Activated CD4-positive, alpha-beta T cell treated with anti-CD3 and anti-CD28 coated beads for 48 hours (primary cell): Measurements from ENCODE around the gene NEDD9.

Experiments
- DNase-seq: peaks from one replicate; pipeline ENCODE4 v3.0.0-alpha.2; 2020

Gene NEDD9

DNA sequence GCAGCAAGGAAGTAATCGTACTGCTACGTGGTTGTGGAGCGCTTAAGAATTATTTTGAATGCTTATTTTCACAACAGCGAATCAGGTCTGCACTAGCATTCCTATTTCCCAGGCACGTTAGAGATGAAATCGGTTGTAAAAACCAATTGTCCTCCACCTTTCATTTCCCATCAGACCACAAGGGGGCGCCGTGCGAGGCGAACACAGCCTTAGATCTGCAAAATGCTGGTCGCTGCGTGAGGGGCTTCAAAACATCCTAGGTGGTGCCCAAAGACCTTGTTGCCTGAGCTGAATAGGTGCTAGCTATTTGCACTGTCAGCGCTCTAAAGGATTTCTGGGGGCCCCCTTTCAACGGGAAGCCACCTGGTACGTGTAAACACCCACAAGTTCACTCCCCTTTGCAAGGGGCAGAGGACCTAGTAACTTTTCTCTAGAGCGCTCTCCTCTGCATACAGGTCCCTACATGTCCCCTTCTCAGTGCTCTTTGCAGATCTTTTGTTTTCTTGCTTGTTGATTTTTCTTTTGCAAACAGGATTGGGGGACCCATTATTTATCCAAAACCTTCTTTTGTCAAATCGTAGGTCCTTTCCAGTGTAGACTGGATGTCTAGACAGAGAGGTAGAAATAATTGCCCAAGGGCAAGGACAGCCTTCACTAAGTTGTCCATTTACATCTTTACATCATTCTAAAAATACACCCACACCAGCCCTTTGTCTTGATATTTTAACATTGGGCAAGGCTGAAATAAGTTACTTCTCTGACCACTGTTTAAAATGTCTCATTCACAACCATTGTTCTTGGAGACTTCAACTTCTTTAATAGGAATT, 59.8 kb downstream of the NEDD9 start:
- DNase-seq: peak; percentile 83

DNA sequence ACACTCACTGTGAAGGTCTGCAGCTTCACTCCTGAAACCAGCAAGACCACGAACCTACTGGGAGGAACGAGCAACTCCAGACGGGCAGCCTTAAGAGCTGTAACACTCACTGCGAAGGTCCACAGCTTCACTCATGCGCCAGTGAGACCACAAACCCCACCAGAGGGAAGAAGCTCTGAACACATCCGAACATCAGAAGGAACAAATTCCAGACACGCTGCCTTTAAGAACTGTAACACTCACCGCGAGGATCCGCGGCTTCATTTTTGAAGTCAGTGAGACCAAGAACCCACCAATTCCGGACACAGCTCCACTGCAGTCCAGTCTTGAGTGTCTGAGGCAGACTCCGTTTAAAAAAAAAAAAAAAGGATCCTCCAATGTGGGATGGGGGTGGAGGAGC, 60.5 kb downstream of the NEDD9 start:
- no peak for DNase-seq

DNA sequence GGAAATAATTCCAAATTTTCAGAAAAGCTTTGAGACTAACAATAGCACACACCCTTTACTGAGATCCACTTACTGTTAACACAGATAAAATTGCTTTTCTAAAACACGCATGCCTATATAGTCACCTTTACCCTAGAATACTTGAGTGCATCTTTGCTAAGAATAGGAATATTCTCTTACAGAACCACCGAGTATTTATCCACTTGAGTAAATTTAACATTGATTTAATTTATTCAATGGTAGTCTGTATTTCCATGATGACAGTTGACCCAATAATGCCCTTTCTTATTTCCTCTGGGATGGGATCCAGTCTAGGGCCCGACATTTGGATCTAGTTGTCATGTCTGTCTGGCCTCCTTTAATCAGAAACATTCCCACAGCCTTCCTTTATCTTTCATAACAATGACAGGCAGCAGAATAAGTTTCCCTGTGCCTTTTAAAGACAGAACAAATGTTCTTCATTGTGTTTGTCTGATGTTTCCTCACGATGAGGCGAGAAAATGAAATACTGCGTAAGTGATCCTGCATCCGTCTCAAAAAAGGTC, 64.3 kb downstream of the NEDD9 start:
- DNase-seq: no peak

DNA sequence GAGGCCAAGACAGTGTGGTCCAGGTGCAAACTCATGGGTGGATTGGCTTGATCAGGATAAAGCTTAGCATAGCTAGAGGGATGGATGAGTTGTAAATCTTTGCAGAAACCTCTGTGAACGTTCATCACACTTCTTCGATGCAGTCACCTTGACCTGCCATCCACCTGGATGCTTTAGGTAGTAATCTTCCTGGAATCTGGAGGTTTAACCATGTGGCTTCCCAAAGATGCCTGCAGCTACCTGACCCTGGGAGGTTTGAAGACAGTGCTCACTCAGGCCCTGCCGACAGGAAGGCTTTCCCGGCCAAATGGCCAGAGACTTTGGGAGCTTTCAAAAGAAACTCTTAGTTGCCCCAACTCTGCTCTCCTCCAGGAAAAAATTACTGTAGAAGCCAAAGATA, 65.5 kb downstream of the NEDD9 start:
- DNase-seq: no peak

DNA sequence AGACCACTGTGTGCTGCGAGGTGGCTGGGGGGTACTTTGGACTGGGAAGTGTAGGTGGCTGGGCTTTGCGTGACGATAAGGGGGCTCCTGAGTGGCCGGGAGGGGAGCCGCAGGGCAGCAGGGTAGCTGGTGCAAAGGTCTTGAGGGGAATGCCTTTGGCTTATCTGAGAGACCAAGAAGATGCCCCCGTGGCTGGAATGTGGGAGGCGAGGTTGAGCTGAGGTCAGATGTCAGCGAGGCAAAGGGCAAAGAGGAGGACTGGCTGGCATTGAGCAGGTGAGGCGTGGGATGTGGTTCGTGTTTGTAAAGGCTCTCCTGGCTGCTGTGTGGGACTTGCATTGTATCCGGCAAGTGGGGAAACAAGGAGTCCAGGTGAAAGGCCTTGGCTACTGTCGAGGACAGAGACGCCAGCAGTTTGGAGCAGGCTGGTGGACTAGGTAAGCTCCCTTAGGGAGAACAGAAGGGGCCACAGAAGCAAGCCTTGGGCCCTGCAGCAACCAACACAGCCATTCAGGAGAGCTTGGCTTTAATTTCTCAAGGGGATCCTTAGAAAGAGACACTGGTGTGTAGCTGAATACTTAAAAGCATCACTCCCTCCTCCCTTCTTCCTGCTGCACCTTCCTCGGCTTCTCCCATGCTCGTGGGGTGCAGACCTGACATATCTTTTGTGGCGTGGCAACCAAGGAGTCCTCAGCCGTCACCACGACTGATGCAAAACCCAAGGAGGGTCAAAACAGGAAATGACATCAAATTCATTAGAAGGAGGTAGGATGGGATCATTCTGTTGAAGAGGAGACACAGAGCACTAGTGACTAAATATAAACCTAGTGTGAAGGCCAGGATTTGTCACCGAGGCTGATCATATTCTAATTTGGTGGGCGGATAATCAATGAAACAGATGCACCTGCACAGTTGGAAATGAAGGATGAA, 67.5 kb downstream of the NEDD9 start:
- DNase-seq: no peak

DNA sequence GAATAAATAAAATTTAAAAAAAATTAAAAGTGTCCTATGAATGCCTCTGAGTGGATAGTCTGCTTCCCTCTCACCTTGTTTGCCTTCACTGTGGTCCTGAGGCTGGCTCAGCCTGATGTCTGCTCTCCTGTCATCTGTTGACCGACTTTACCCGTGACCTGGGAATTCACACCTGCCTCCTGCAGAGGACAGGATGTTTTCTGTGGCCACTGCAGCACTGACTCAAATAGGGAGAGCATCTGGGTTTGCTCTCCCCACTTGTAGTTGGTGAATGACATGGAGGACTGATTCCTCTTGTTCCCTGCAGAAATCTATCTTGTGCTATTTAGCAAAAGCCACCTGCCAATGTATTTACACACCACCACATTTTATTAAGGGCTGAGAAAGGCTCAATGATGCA, 68.5 kb downstream of the NEDD9 start:
- no peak for DNase-seq

DNA sequence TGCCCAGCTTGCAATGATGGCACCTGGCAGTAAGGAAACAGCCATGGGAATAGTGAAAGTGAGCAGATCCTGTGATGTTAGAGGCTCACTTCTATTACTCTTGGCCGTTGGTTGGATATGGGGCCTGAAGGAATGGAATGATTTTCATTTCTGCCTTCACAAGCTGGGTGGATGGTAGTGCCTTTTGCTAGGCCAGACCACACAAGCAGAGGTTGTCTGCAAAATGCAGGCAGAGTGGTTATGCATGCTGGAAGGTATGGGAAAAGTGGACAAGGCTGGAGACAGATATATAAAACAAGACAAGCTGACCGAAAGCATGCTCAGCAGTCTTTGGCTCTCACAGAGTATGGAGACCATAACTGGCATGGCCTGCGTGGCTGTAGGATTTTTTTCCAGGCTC, 70.2 kb downstream of the NEDD9 start:
- DNase-seq: no peak

DNA sequence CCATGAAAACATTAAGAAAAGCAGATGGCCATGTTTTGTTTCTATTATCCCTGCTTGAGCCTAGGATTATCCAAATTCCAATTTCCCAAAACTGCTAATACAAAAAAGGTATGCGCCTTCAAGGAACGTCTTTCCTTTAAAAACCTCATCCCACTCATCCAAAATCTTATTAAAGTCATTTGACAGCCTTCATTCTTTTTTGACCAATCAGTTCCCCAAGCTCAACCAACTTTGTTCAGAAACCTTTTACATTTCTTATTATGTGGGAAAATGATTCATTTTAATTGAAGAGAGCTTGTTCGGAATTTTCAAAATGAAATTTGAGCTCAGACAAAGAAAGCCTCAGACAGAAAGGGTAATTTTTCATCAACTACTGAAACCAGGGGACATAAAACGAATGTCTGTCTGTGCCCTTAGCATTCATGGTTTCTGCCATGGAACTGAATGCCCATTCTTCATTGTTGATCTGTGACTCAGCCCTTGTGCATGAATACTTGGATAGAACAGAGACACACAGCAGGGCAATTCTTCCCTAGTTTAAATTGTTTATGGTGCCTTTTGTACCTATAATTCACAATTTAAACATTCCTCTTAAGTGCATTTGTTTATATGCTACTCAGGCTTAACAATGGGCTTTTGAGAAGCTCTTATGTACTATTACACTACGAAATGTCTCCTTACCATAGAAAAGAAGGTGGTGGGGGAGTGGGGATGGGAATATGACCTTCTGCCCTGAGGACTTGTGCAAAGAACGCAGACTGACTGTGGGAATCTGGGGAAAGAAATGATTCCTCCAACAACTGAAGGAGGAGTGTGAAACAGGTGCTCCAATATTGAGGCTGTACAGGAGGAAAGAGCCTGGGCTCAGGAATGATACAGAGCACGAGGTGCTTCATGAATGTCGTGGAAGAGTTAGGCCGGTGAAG, 71.2 kb downstream of the NEDD9 start:
- DNase-seq: no peak

DNA sequence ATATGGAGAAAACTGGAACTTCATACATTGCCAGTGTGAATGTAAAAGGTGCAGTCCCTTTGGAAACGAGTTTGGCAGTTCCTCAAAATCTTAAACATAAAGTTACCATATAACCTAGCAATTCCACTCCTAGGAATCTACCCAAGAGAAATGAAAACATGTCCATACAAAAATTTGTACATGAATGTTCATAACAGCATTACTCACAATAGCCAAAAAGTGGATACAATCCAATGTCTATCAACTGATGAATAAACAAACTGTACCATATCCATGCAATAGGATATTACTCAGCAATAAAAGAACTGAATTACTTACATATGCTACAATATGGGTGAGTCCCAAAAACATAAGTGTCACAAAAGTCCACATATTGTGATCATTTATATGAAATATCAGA, 72.3 kb downstream of the NEDD9 start:
- DNase-seq: no peak

DNA sequence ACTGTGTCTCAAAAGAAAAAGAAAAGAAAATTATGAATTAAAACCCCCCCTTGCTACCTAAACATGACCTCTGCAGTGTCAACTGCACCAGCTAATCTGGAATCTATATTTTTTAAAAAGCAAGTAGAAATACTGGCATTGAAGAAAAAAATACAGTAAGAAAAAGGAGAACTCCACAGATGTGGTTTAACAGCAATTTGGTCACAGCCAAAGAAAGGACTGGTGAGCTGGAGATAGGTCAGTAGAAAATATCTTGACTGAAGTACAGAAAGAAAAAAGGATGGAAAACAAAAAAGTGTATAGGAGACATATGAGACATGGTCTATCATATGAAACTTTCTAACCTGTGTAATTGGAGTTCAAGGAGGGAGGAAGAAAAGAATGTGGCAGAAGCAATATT, 76.9 kb downstream of the NEDD9 start:
- no peak for DNase-seq

DNA sequence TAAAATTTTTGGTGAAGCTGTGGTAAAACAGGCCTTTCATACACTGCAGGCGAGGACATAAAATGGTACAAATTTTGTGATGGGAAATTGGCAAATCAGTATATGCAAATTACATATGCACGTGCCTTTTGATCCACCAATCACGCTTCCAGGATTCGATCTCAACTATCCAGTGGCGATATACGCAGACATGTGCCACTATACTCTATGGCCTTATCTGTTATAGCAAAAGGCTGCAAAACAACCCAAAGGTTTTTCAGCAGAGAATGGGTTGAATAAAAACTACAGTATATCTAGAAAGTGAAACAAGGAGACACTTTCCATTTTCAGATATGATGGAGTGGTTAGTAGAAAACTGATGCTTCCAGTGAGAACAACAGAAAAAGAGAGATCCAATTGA, 79.0 kb downstream of the NEDD9 start:
- DNase-seq: no peak

DNA sequence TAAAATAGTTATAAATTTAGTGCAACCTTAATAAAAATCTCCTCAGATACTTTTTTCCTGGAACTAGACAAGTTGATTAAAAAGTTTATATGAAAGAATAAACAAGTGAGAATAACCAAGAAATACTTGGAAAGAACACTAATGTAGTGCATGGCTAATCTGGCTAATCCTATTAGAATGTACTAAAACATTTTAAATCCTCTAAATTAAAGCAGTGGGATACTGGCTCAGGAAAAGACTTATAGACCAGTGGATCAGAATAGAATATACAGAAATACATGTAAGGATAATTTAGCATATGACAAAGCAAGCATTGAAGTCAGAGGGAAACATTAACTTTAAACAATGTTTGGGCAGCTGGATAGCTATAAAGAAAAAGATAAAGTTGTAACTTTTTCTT, 79.9 kb downstream of the NEDD9 start:
- DNase-seq: no peak

DNA sequence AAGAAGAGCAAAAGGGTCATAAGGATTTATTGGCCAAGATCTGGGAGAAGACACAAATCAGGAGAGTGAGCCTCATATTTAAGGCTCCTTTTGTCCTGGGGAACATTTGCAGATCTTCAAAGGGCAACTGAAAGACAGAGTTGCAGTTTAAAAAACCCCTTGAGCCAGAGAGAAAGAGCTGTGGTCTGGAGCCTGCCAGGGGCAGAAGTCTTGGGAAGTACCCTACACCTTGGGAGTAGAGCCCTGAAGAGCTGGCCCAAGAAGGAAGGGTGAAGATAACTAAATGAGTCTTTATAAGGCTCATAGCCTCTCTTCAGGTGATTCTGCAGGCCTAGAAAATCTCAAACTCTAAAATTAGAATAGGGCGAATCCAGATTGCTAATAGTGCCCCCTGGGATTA, 81.0 kb downstream of the NEDD9 start:
- no peak for DNase-seq

DNA sequence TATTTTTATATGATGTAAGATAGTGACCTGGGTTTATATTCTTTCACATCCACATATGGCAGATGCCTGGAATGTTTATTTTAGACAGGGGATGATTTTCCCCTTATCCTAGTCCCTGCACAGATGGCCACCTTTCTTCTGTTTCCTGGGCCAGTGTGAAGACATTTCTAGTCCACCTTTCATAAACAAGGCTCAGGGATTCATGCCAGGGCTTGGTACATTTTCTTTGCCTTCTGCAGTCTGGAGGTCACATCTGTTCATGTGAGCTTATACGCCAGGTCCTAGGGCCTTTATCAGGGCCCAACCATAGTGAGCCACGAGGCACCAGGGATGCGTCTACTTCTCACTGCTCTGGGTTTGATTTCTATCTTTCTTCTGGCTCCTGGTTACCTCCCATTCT, 82.9 kb downstream of the NEDD9 start:
- DNase-seq: no peak

DNA sequence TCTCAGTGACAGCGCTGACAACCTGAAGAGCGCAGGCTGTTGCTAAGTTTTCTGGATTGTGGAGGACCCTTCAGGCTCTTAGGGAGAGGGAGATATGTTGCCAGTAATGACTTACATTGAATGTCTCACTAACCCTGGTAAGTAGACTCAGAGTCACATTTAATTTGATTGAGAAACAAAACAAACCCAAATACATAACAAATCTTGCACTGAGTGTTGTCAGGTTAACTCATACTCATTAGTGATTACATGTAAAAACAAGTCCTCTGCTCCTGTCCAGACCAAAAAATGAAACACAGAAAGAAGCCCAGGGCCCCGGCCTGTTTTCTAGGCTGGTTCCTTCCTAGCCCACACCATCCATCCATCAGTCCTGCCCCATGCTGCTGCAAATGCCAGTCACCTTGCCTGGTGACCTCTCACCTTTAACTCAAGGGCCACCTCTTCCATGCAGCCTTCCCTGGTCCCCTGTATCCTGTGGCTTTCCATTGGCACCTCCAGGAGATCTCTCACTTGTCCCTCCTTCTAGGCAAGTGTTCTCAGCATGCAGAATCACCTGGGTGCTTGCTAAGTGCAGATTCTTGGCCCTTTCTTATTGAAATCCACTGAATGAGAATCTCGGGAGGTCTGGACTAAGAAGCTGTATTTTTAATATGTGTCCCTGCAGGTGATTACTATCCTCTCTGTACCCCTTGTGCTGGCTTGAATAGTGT, 86.2 kb downstream of the NEDD9 start:
- DNase-seq: no peak

DNA sequence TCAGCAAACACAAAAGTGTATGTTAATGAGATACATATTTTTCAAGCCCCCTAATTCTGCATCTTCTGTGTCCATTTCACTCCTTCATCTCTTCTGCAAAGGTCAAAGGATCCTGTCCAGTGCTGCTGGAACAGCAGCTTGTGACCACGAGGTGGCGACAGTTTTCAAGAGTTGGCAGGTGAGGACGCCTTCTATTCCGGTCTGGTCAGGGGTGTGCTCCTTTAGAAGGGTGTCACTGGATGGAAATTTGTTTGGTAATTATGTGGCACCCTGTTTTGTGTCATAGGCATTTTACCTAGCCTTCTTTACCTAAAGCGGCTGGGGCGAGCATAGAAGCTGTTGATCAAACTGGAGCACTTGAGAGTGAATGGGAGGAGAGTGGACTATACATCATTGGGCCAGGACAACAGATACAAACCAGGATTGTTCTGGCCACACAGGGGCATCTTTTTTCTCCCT, 88.0 kb downstream of the NEDD9 start:
- DNase-seq: peak; percentile 84

DNA sequence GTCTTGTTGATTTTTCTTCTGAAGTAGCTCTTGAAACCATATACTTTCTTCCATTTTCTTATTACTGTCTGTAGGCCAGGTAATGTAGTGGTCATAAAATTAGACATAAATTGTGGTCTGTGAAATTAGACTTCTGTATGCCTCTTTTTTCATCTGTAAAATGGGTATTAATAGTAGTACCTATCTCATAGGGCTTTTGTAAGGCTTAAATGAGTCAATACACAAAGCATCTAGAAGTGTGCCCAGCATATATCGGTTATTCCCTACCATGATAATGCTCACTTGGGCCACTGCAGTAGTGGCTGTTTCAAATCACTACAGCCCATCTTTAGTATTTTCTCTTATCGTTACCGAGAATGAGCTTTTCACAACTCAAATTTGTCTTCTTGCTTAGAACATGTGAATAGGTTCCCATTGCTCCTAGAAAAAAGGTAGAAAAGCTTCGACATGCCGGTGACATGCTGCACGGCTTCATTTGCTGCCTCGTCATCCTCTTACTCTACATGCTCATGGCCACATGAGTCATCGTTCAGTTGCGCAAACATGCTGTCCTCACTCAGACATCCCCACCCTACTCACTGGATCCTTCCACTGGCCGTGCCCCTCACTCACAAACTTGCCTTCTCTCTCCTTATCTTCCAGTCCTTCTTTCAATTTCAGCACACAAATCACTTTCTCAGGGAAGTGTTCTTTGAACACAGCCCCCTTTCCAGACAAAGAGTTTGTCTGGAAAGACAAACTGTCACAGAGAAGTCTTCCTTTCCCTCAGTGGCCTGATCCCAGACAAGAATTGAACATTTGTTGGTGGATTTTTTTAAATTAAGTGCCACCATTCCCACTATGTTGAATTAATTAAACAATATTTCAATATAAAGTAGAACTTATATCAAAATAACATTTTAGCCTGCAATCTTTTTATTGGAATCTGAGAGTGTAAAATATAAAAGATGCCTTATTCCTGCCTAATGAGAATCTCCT, 88.8 kb downstream of the NEDD9 start:
- peak; percentile 35 for DNase-seq

DNA sequence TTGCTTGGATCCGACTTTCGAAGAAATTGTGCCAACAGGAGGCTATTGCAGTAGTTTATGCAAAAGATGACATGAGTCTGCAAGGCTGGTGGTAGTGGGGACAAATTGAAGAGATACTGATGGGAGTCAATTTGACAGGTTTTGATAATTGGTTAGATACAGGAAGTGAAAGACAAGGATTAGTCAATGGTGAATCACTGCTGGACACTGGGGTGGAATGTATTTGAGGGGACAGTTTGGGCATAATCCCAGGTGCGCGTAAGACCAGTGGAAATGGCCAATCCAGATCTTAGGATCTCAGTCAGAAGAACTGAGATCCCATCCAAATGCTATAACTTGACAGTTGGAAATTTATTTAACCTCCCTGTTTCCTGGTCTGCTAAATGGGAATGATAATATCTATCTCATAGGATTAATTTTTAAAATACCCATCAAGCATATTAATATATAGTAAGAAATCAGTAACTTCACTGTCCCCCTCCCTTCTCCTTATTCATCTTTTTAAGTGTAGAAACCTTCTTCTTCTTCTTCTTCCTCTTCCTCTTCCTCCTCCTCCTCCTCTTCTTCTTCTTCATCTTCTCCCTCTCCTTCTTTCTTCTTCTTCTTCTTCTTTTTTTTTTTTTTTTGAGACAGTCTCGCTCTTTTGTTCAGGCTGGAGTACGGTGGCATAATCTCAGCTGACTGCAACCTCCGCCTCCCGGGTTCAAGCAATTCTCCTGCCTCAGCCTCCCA, 90.0 kb downstream of the NEDD9 start:
- no peak for DNase-seq

DNA sequence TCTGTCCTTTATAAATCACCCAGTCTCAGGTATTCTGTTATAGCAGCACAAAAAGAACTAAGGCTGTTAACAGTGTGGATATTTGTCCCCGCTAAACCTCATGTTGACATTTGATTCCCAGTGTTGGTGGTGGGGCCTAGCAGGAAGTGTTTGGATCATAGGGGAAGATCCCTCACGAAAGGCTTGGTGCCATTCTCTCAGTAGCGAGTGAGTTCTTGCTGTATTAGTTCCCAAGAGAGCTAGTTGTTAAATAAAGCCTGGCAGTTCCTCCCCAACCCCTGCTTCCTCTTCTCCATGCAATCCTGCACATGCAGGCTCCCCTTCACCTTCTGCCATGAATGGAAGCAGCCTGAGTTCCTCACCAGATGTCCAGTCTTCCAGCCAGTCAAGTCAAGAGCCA, 91.2 kb downstream of the NEDD9 start:
- DNase-seq: no peak

DNA sequence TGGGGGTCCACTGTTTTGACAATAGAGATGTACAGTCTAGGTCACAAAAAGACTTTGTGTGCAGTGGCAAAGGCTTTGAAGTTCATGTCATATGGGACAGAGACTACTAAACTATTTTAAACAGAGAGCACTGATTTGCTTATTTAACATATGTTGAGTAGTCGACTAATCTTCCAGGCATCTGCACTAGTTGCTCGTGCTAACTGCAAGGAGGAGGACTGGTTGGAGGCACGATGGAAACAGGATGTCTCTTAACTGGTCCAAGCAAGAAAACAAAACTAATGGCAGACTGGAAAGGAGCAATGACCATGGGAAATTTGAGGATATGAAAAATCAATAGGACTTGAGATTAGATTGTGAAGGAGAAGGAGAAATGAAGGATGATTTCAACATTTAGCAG, 92.4 kb downstream of the NEDD9 start:
- DNase-seq: no peak
